Sigmoid colon (tissue), 7 donors: ENCODE results near the gene USP15. TPM values are rescaled to one million over a fixed set of nuclear protein-coding genes. Genes with fewer than 3 reads are reported as not detected.

Experiments
- DNase-seq: peaks from one replicate; pipeline ENCODE4 v3.0.0-alpha.2; 2019
- H3K27ac ChIP-seq, 4 donors: fragments of 200-600 bp; sonication (generic); one replicate each; pipeline ENCODE4 v1.5.1; 2016 to 2019; ENCODE audit warnings: mild to moderate bottlenecking in 1 of 4
- H3K27me3 ChIP-seq, 3 donors: fragments of 200-600 bp; sonication (generic); one replicate each; pipeline ENCODE4 v1.5.1; 2019; ENCODE audit warnings: mild to moderate bottlenecking in 1 of 3
- H3K36me3 ChIP-seq, 4 donors: fragments of 200-600 bp; sonication (generic); one replicate each; pipeline ENCODE4 v1.5.1; 2016 to 2019
- H3K4me1 ChIP-seq, 4 donors: fragments of 200-600 bp; sonication (generic); one replicate each; pipeline ENCODE4 v1.5.1; 2017 to 2019
- H3K4me3 ChIP-seq, 4 donors: fragments of 200-600 bp; sonication (generic); one replicate each; pipeline ENCODE4 v1.5.1; 2017 to 2019; ENCODE audit warnings: mild to moderate bottlenecking in 2 of 4, moderate library complexity in 1 of 4
- H3K9me3 ChIP-seq, 4 donors: fragments of 200-600 bp in 3 of 4; sonication (generic) in 3 of 4; one replicate each; pipeline versions ENCODE4 v1.5.1 to v1.6.1; 2013 to 2019
- EP300 ChIP-seq, 4 donors: sonication (generic); formaldehyde crosslinking; IDR thresholded peaks; one replicate each; pipeline ENCODE4 v1.6.1; 2017; ENCODE audit warnings: antibody characterized with exemption in 4 of 4
- POLR2A ChIP-seq, 2 donors: fragments of 450-650 bp; IDR thresholded peaks; one replicate each; pipeline ENCODE4 v1.6.1; 2016; ENCODE audit warnings: antibody characterized with exemption in 2 of 2, mild to moderate bottlenecking in 2 of 2, moderate library complexity in 2 of 2
- POLR2AphosphoS5 ChIP-seq, 4 donors: sonication (generic); formaldehyde crosslinking; IDR thresholded peaks; one replicate each; pipeline ENCODE4 v1.6.1; 2017; ENCODE audit warnings: antibody characterized with exemption in 4 of 4
- WGBS, 2 donors: extraction: QIAGEN DNeasy Blood & Tissue Kit; methylation state at CpG; one replicate each; pipeline ENCODE4 v1.1.7; 2013; 5-methylcytosine and 5-hydroxymethylcytosine counted together
- intact Hi-C: fragments of 100-400 bp; cut with DNase I; formaldehyde crosslinking; loops from one replicate; pipeline ENCODE4 v1.15.1; 2023
- polyA plus RNA-seq, 3 donors: library from polyadenylated mRNA; stranded (reverse); fragments of 200-250 nt; gene quantifications; one replicate each; pipeline ENCODE4 v1.2.3, GENCODE V29; 2013
- total RNA-seq, 4 donors: library from RNA; depleted of rRNA; stranded (reverse); fragments of >200 nt; gene quantifications; one replicate each; pipeline ENCODE4 v1.1.0, GENCODE V29; 2016
- TF ChIP-seq, protein P1 (sequence below), 4 experiments: fragments of 450-650 bp in 3 of 4; fragments of 200-600 bp in 1 of 4; IDR thresholded peaks; one replicate each; pipeline ENCODE4 v1.5.1; 2016 to 2019; ENCODE audit warnings: antibody characterized with exemption in 4 of 4, mild to moderate bottlenecking in 3 of 4, moderate library complexity in 2 of 4
- donor health status: healthy with polysubstance abuse.
- donor health status: Bipolar disorder and iron deficiency.
- donor health status: healthy.

Gene USP15
- total and polyA plus RNA-seq, 7 donors, result 22.2 to 78.4 (median 63.7) TPM

DNA sequence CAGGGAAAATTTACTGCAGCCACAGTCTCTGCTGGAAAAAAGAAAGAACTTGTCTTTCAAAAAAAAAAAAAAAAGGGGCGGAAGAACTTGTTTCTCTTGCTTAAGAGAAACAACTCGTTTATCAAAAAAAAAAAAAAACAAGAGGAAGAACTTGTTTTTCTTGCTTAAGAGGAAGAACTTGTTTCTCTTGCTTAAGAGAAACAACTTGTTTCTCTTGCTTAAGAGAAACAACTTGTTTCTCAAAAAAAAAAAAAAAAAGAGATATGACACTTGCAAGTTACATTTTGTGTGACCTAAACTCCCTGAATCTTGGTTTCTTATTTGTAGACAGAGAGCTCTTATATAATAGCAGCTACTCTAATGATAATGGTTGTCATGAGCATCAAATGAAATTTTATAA, 44.7 kb upstream of the USP15 start:
- intact Hi-C loops, result no loop called here
- TF ChIP-seq, protein P1, sequence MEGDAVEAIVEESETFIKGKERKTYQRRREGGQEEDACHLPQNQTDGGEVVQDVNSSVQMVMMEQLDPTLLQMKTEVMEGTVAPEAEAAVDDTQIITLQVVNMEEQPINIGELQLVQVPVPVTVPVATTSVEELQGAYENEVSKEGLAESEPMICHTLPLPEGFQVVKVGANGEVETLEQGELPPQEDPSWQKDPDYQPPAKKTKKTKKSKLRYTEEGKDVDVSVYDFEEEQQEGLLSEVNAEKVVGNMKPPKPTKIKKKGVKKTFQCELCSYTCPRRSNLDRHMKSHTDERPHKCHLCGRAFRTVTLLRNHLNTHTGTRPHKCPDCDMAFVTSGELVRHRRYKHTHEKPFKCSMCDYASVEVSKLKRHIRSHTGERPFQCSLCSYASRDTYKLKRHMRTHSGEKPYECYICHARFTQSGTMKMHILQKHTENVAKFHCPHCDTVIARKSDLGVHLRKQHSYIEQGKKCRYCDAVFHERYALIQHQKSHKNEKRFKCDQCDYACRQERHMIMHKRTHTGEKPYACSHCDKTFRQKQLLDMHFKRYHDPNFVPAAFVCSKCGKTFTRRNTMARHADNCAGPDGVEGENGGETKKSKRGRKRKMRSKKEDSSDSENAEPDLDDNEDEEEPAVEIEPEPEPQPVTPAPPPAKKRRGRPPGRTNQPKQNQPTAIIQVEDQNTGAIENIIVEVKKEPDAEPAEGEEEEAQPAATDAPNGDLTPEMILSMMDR (IDR thresholded peaks at IDR 0.05), result no peak
- no peak for TF ChIP-seq POLR2A (IDR thresholded peaks at IDR 0.05)
- no peak for TF ChIP-seq EP300 (IDR thresholded peaks at IDR 0.05)
- no peak for TF ChIP-seq POLR2AphosphoS5 (IDR thresholded peaks at IDR 0.05)
- peak overlapping the region in 2 of 4 donors; percentile 37 to 45 for H3K27ac ChIP-seq
- H3K9me3 ChIP-seq, result no peaks in the 10 kb centered on the region
- H3K4me1 ChIP-seq, result no peaks in the 10 kb centered on the region
- no peak overlapping the region for H3K4me3 ChIP-seq
- no peak for DNase-seq
- no peaks in the 10 kb centered on the region for H3K36me3 ChIP-seq
- WGBS, 2 donors, result 17 to 32% methylated on average over 2 of the region's 2 CpGs
- H3K27me3 ChIP-seq, result no peaks in the 10 kb centered on the region

DNA sequence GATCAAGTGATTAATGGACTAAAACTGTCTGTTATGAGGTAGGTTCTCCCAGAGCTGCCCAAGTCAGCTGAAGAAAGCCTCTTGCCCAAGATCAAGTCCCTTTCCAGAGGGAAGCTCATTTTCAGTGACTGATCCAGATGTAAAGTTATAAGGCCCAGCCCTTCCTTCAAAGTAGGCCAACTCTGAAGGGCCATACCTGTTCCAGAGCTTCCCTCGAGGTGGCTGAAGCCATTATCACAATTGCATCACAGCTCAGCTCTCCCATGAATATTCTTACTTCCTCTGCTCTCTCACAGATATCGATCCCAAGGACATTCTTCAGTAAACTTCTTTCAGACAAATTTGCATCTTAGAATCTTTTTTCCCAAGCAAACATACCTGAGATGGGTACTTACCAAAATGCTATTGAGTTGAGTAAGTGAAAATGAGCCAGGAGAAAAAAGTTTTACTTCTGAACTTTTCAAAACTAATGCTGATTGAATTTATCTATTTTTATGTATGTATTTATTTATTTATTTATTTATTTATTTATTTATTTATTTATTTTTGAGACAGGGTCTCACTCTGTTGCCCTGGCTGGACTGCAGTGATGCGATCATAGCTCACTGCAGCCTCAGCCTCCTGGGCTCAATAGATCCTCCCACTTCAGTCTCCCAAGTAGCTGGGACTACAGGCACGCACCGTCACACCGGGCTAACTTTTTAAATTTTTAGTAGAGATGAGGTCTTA, 42.6 kb upstream of the USP15 start:
- no peaks in the 10 kb centered on the region for H3K27me3 ChIP-seq
- TF ChIP-seq POLR2AphosphoS5 (IDR thresholded peaks at IDR 0.05), result no peak
- TF ChIP-seq, protein P1 (IDR thresholded peaks at IDR 0.05), result no peak
- H3K9me3 ChIP-seq, result no peaks in the 10 kb centered on the region
- 94 to 95% methylated on average over 6 of the region's 6 CpGs for WGBS, 2 donors
- H3K36me3 ChIP-seq, result no peaks in the 10 kb centered on the region
- H3K4me1 ChIP-seq, result no peaks in the 10 kb centered on the region
- H3K4me3 ChIP-seq, result no peak overlapping the region
- intact Hi-C loops, result no loop called here
- no peak overlapping the region for H3K27ac ChIP-seq
- no peak for DNase-seq

DNA sequence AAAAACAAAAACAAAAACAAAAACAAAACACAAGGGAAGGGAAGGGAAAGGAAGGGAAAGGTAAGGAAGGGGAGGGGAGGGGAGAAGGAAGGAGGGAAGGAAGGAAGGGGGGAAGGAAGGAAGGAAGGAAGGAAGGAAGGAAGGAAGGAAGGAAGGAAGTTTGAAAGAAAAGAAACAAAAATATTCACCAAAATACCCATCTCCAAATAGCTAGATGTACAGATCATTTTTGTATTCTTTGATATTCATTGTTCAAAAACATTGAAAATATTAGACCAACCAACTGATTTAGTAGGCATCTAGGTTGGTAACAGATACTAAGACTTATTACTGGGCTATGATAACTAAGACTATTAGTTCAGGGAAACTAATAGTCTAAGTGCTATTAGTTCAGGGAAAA, 39.1 kb upstream of the USP15 start:
- TF ChIP-seq POLR2A (IDR thresholded peaks at IDR 0.05) (no peak), EP300 (IDR thresholded peaks at IDR 0.05) (no peak), POLR2AphosphoS5 (IDR thresholded peaks at IDR 0.05) (no peak)
- TF ChIP-seq, protein P1 (IDR thresholded peaks at IDR 0.05), result no peak
- H3K36me3 ChIP-seq, result no peaks in the 10 kb centered on the region
- no peak overlapping the region for H3K4me3 ChIP-seq
- H3K4me1 ChIP-seq, result no peaks in the 10 kb centered on the region
- H3K9me3 ChIP-seq, result no peaks in the 10 kb centered on the region
- no peaks in the 10 kb centered on the region for H3K27me3 ChIP-seq
- no peak overlapping the region for H3K27ac ChIP-seq
- intact Hi-C loops, result no loop called here
- no peak for DNase-seq

DNA sequence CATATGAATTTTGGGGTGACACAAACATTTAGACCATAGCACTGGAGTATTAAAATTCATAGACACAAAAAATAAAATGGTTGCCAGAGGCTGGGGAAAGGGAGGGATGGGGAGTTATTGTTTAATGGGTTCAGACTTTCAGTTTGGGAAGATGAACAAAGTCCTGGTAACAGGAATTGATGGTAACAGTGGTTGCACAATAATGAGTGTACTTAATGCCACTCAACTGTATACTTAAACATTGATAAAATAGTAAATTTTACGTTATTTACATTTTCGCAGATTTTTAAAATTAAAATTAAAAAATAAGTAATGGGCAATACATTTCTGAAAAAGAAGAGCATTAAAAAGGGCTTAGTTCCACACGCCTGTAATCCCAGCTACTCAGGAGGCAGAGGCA, 35.6 kb upstream of the USP15 start:
- no peaks in the 10 kb centered on the region for H3K36me3 ChIP-seq
- H3K9me3 ChIP-seq, result no peaks in the 10 kb centered on the region
- no peak for DNase-seq
- WGBS, 2 donors, result 77 to 96% methylated on average over 3 of the region's 3 CpGs
- intact Hi-C loops, result no loop called here
- H3K4me1 ChIP-seq, result no peaks in the 10 kb centered on the region
- H3K27me3 ChIP-seq, result no peaks in the 10 kb centered on the region
- TF ChIP-seq POLR2A (IDR thresholded peaks at IDR 0.05) (no peak), POLR2AphosphoS5 (IDR thresholded peaks at IDR 0.05) (no peak), EP300 (IDR thresholded peaks at IDR 0.05) (no peak)
- TF ChIP-seq, protein P1 (IDR thresholded peaks at IDR 0.05), result no peak
- H3K27ac ChIP-seq, result no peak overlapping the region
- H3K4me3 ChIP-seq, result no peak overlapping the region

DNA sequence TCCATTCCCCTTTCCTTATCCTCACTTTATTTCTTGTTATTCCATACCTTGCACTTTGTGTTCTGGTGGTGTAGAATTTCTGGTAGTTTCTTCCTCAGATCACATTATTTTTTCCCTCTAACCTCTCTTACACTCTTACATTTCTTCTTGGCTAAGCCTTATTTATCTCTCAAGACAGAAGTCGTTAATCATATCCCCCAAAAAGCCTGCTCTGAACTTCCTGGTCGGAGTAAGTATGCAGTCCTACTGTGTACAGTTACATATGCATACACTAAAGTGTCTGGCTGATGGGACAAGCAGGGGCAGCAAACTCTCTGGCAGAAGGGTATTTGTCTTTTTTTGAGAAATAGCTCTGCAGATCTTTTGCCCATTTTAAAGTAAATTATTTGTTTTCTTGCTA, 33.1 kb upstream of the USP15 start:
- Histone ChIP-seq H3K4me1 (no peaks in the 10 kb centered on the region), H3K27me3 (no peaks in the 10 kb centered on the region), H3K36me3 (no peaks in the 10 kb centered on the region), H3K9me3 (no peaks in the 10 kb centered on the region), H3K27ac (no peak overlapping the region), H3K4me3 (no peak overlapping the region)
- intact Hi-C loops, result no loop called here
- WGBS, 2 donors, result 82 to 86% methylated on average over 2 of the region's 2 CpGs
- TF ChIP-seq POLR2A (IDR thresholded peaks at IDR 0.05), result no peak
- TF ChIP-seq, protein P1 (IDR thresholded peaks at IDR 0.05), result no peak
- TF ChIP-seq POLR2AphosphoS5 (IDR thresholded peaks at IDR 0.05), result no peak
- TF ChIP-seq EP300 (IDR thresholded peaks at IDR 0.05), result no peak
- no peak for DNase-seq
